Activated CD4-positive, CD25-positive, alpha-beta regulatory T cell treated with anti-CD3 and anti-CD28 coated beads, Interleukin-2, amount 50 U/mL, for 16 hours (primary cell): ENCODE measurements around the gene TJAP1.
"Not testable (repeated sequence)": the region's sequence is repeated elsewhere in the genome, so short reads cannot be mapped to it uniquely, and the experiment has no call there.

Experiments used
- DNase-seq: peaks from one replicate; pipeline ENCODE4 v3.0.0-alpha.2; 2020; ENCODE audit warnings: low read depth, low spot score

The TJAP1 gene

GRCh38 chr6:43524483-43524961 lies 47.2 kb downstream of the TJAP1 start:
- DNase-seq, result no peak

GRCh38 chr6:43532201-43532600 lies 54.8 kb downstream of the TJAP1 start:
- DNase-seq, result no peak

GRCh38 chr6:43538986-43539385 lies 61.6 kb downstream of the TJAP1 start:
- DNase-seq, result not testable (repeated sequence)

- DNase-seq, result not testable (repeated sequence)
Observed at GRCh38 chr6:43539409-43539808, 62.0 kb downstream of the TJAP1 start.

GRCh38 chr6:43540507-43540906 lies 63.1 kb downstream of the TJAP1 start:
- DNase-seq, result no peak

GRCh38 chr6:43541774-43542471 lies 64.6 kb downstream of the TJAP1 start:
- no peak for DNase-seq

- no peak for DNase-seq
Observed at GRCh38 chr6:43544461-43544860, 67.1 kb downstream of the TJAP1 start.

GRCh38 chr6:43547222-43547621 lies 69.9 kb downstream of the TJAP1 start:
- no peak for DNase-seq
